Amygdala (tissue), 56 donors: ENCODE results near the gene PNMA6F.
"Not testable (repeated sequence)": the region's sequence is repeated elsewhere in the genome, so short reads cannot be mapped to it uniquely, and the experiment has no call there.

Experiments
- DNase-seq, 56 donors: peaks; one replicate each; lab custom pipeline; 2025; lab: John Stamatoyannopoulos, UW

PNMA6F gene

GRCh38 chrX:153304988-153305736 is 16.4 kb downstream of the PNMA6F start:
- DNase-seq = no peak

GRCh38 chrX:153303276-153304262 is 18.0 kb downstream of the PNMA6F start:
- no peak for DNase-seq

GRCh38 chrX:153302796-153303195 is 18.8 kb downstream of the PNMA6F start:
- DNase-seq = no peak

GRCh38 chrX:153301746-153302145 is 19.8 kb downstream of the PNMA6F start:
- DNase-seq = no peak

- no peak for DNase-seq
Measured at GRCh38 chrX:153299855-153300254, 21.7 kb downstream of the PNMA6F start.

- DNase-seq = no peak
Measured at GRCh38 chrX:153297376-153297775, 24.2 kb downstream of the PNMA6F start.

GRCh38 chrX:153293485-153294071 is 28.0 kb downstream of the PNMA6F start:
- DNase-seq = not testable (repeated sequence)

GRCh38 chrX:153288807-153289206 is 32.8 kb downstream of the PNMA6F start:
- DNase-seq = not testable (repeated sequence)

GRCh38 chrX:153285678-153286077 is 35.9 kb downstream of the PNMA6F start:
- not testable (repeated sequence) for DNase-seq

- DNase-seq = not testable (repeated sequence)
Measured at GRCh38 chrX:153283982-153284381, 37.6 kb downstream of the PNMA6F start.

- DNase-seq = not testable (repeated sequence)
Measured at GRCh38 chrX:153281784-153282183, 39.8 kb downstream of the PNMA6F start.

GRCh38 chrX:153279304-153279703 is 42.3 kb downstream of the PNMA6F start:
- not testable (repeated sequence) for DNase-seq

- DNase-seq = not testable (repeated sequence)
Measured at GRCh38 chrX:153276049-153276448, 45.5 kb downstream of the PNMA6F start.

GRCh38 chrX:153275418-153275817 is 46.1 kb downstream of the PNMA6F start:
- DNase-seq = not testable (repeated sequence)

GRCh38 chrX:153272584-153272983 is 49.0 kb downstream of the PNMA6F start:
- not testable (repeated sequence) for DNase-seq

- DNase-seq = not testable (repeated sequence)
Measured at GRCh38 chrX:153272070-153272469, 49.5 kb downstream of the PNMA6F start.
